ENCODE measurements around the gene CEBPB. TPM values are rescaled to one million over a fixed set of nuclear protein-coding genes. Genes with fewer than 3 reads are reported as not detected.

CEBPB gene
- total RNA-seq, 1 donor from 2014 or later, result 360 TPM

- no peaks in the 10 kb centered on the region for H3K4me1 ChIP-seq
- H3K4me3 ChIP-seq, result no peak overlapping the region
- no peaks in the 10 kb centered on the region for H3K27me3 ChIP-seq
- H3K9me3 ChIP-seq, result no peaks in the 10 kb centered on the region
- DNase-seq (ENCODE audit: low spot score in 2 of 2), result no peak
- TF ChIP-seq CTCF (IDR thresholded peaks at IDR 0.05), result no peak
- no peaks in the 10 kb centered on the region for H3K36me3 ChIP-seq
- no peak overlapping the region for H3K27ac ChIP-seq
- intact Hi-C loops (cut with DNase I), result no loop called here
Observed at GRCh38 chr20:50232651-50233324, 42.2 kb downstream of the CEBPB start.

- Histone ChIP-seq H3K27me3 (no peaks in the 10 kb centered on the region), H3K4me3 (no peak overlapping the region), H3K9me3 (no peaks in the 10 kb centered on the region), H3K27ac (no peak overlapping the region), H3K36me3 (no peaks in the 10 kb centered on the region), H3K4me1 (no peaks in the 10 kb centered on the region)
- intact Hi-C loops (cut with DNase I), result no loop called here
- DNase-seq (ENCODE audit: low spot score in 2 of 2), result no peak
- TF ChIP-seq CTCF (IDR thresholded peaks at IDR 0.05), result no peak
Observed at GRCh38 chr20:50233325-50234212, 42.9 kb downstream of the CEBPB start.

GRCh38 chr20:50234288-50234687 lies 43.7 kb downstream of the CEBPB start:
- H3K9me3 ChIP-seq, result no peaks in the 10 kb centered on the region
- H3K4me1 ChIP-seq, result no peaks in the 10 kb centered on the region
- intact Hi-C loops (cut with DNase I), result no loop called here
- H3K4me3 ChIP-seq, result no peak overlapping the region
- H3K27ac ChIP-seq, result no peak overlapping the region
- H3K27me3 ChIP-seq, result no peaks in the 10 kb centered on the region
- H3K36me3 ChIP-seq, result no peaks in the 10 kb centered on the region
- TF ChIP-seq CTCF (IDR thresholded peaks at IDR 0.05), result no peak
- no peak for DNase-seq (ENCODE audit: low spot score in 2 of 2)

GRCh38 chr20:50237349-50237748 lies 46.7 kb downstream of the CEBPB start:
- H3K27me3 ChIP-seq, result no peaks in the 10 kb centered on the region
- no peaks in the 10 kb centered on the region for H3K9me3 ChIP-seq
- no peak for DNase-seq (ENCODE audit: low spot score in 2 of 2)
- no peak for TF ChIP-seq CTCF (IDR thresholded peaks at IDR 0.05)
- intact Hi-C loops (cut with DNase I), result no loop called here
- no peaks in the 10 kb centered on the region for H3K4me1 ChIP-seq
- H3K36me3 ChIP-seq, result no peaks in the 10 kb centered on the region
- no peak overlapping the region for H3K27ac ChIP-seq
- H3K4me3 ChIP-seq, result no peak overlapping the region

- Histone ChIP-seq H3K4me1 (no peaks in the 10 kb centered on the region), H3K9me3 (no peaks in the 10 kb centered on the region), H3K27ac (no peak overlapping the region), H3K36me3 (no peaks in the 10 kb centered on the region), H3K4me3 (no peak overlapping the region), H3K27me3 (no peaks in the 10 kb centered on the region)
- no peak for TF ChIP-seq CTCF (IDR thresholded peaks at IDR 0.05)
- DNase-seq (ENCODE audit: low spot score in 2 of 2), result no peak
- intact Hi-C loops (cut with DNase I), result no loop called here
Observed at GRCh38 chr20:50238081-50238800, 47.6 kb downstream of the CEBPB start.
